HG03432 (cell line): ENCODE results near the gene KRT33A.

ENCODE experiments used
- ATAC-seq: cut with Tn5 transposase; IDR thresholded peaks from one replicate; pipeline ENCODE4 v1.9.1; 2021; ENCODE audit warnings: mild to moderate bottlenecking, moderate library complexity; ENCODE audit not compliant: unreplicated experiment

KRT33A gene

GRCh38 chr17:41331606-41332005 lies 19.0 kb downstream of the KRT33A start:
- no peak for ATAC-seq

GRCh38 chr17:41329279-41329948 lies 21.2 kb downstream of the KRT33A start:
- ATAC-seq, result no peak

- ATAC-seq, result no peak
Measured at GRCh38 chr17:41328207-41328606, 22.4 kb downstream of the KRT33A start.

- ATAC-seq, result no peak
Measured at GRCh38 chr17:41327411-41328120, 23.1 kb downstream of the KRT33A start.

DNA sequence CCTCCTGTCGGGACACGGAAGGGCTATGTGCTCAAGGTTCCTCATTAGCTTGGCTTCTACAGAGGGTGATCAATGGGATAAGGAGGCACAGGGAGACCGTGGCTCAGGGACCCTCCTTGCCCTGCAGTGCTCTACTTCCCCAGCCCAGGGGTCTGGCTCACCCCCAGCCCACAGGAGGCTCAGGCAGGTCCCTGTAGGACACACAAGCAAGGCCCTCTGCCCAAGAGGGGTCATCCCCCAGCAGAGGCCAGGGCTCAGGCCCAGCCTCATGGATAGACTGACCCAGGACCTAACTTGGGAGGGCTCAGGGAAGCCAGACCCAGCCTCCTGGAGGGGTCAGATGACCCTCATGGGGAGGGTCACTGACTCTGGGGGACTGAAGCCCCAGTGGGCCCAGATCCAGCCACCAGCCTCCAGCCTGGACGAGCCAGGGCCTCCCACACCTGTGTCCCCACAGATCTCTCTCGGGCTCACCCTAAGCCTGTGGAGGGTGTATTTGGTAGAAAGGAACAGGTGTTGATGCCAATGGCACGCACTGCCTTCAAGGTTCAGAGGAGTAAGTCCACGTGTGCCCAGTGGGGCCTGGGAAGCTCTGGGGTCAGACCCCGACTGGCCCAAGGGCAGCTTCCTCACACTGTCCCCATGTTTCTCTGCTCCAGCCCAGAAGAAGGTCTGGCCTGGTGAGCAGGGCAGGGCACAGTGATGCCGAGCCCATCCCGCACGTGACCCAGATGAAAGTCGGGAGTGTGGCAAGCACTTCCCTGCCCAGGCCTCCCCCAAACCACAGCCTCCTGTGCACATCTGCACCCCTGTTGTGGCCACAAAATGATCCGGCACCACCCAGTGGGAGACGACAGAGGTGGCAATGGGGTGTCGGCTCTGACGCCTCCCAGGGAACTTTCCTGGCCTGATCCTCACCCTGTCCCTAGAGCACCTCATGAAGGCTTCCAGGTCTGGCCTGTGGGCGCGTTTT lies 24.2 kb downstream of the KRT33A start:
- ATAC-seq, result no peak

GRCh38 chr17:41325611-41326010 lies 25.0 kb downstream of the KRT33A start:
- ATAC-seq, result no peak

DNA sequence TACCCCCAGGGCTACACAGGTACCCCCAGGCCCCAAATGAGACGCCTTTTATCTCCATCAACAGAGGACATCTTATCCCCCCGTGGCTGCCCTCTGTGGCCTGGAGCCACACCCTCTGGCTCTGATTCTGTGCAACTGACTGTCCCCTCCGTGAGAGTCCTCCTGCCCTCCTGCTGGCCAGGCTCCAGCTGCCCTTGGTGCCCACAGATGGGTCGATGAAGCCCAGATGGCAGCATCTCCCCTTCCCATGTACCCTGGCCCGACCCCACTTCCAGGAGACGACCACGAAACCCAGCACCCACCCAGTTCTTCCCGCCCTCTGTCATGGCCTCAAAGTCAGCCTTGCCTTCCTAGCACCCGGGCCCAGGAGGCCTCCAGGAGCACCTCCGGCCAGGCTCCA lies 25.5 kb downstream of the KRT33A start:
- no peak for ATAC-seq

DNA sequence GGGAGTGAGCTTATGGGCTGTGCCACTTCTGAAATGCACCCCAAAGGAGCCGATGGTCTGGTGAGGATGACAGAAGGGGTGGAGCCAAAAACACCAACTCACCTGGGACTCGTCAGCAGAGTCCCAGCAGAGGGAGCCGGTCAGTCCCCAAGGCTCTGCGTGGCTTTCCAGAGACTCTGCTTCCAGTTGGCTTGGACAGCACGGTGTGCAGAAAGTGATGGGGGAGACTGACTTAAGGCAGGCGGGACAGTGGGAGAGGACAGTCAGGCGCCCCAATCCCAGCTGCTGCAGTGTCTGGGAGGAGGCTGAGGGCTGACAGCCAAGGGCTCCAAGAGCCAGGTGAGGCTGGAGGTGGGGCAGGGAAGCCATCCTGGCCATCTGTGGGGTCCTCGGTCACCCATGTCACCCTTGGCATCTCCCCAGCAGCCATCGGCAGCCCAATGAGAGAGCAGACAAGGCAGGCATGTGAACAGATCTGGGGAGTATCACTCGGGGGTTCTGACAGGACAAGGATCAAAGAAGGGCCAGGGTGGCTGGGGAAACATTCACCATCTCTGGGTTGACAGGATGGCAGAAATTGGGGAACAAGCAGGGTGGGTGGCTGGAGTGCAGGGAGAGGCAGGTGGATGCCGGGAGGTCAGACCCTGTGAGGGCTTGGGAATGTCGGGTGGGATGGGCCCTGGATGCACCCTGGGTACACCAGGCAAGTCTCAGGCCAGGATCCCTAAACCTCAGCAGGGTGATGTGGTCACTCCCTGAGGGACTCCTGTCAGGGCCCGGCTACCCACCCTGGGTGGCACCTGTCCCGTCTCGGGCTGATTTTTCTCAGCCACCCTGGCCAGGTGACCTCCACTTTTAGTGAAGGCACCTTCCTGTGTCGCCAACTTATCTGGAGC lies 26.2 kb downstream of the KRT33A start:
- no peak for ATAC-seq

DNA sequence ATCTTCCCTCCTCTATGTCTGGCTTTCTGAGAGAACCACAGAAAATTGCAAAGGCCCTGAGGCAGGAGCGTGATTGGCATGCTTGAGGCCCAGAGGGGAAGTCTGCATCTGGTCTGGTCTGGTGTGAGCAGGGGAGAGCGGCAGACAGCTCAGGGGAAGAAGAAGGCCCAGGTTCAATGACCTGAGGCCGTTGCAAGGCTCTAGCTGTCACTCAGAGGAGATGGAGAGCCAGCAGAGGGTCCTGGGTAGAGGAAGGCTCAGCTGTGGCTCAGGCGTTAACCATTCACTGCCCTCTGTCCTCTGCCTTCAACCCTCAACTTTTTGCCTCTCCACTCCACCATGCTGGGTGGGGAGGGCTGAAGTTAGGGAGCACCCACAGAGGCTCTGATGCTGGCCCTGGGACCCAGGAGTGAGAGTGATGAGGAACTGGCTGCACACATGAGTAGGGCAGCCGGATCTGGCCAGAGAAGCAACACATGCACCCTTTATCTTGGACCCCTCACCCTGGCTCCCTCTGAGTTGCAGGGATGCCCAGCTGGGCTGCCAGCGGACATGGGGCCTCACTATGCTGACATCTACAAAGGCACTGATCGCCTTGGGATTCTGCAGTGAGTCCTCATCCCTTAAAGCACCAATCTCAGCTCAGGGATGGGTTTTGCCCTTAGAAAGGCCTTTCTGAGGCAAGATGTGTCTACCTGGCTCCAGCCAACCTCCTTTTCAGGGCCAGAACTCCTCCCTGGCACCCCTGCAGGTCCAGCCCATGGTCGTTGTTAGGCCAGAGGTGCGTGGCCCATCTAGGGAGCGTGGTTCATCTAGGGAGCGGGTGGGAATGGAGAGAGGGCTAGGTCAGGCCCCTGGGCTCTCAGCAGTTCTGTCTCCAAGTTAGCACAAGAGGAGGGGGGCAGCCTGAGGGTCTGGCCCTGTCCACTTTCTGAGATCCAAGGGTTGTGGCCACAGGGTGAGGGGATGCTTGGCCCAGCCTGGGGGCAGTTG lies 27.4 kb downstream of the KRT33A start:
- ATAC-seq, result no peak

GRCh38 chr17:41322094-41322902 lies 28.3 kb downstream of the KRT33A start:
- no peak for ATAC-seq

DNA sequence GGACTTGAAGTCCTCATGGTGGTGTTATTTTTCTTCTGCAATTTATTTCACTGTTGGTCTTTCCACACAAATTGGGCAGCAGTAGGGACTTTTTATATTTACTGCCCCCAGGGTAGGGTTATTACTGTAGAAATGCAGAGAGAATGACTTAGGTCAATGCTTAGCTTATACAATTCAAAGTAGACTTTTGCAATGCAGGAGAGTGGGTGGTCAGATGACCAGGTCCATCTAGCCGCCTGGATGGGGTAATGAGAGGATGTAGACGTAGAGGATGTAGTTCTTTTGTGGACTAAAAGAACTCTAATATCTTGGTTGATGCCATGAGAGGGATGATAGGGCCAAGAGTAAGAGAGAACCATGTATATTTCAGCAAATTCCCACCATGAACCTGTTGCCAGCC lies 32.4 kb downstream of the KRT33A start:
- ATAC-seq, result no peak

GRCh38 chr17:41315814-41316445 lies 34.7 kb downstream of the KRT33A start:
- ATAC-seq, result no peak

DNA sequence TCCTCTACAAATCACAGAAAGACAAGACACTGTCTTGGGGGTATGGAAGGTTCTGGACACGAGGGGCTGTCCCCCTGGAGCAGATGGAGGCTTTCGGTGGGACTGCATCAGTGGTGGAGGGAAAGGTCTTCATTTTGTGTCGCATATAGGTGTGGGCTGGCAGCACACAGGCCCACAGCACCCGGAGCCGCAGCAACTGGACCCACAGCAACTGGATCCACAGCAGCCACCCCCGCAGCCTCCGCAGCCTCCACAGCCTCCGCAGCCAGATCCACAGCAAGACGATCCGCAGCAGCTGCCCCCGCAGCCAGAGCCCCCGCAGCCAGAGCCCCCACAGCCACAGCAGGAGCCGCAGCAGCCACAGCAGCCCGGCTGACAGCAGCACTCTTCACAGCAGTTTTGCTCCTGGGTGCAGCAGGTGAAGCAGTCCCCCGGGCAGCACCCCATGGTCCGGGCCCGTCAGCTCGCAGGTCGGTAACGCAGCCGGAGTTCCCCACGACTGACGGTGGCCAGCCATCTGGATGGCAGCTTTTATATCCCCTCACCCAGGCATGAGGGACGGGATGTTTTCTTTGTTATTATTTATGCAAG lies 35.3 kb downstream of the KRT33A start, which contains the start of gene KRTAP17-1:
TSS of gene KRTAP17-1 (minus strand) at position 507 of the 591 bp plus-strand sequence. CDS start at position 447, 60 bp downstream.
- ATAC-seq, result no peak

DNA sequence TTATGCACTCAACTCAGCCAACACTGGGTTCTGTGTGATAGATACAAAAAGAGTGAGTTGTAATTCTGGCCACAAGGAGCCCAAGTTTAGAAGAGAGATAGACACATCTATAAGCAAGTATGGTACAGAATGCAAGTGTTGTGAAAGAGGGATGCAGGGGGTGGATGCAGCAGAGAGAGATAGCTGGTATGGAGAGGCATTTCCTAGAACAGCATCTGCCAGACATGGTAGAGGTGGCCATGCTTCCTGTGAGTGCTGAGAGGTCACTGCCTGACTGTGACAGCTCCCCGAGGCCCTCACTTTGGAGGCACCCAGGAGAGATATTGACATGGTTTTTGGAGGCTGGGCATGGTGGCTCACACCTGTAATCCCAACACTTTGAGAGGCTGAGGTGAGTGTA lies 39.5 kb downstream of the KRT33A start:
- no peak for ATAC-seq

DNA sequence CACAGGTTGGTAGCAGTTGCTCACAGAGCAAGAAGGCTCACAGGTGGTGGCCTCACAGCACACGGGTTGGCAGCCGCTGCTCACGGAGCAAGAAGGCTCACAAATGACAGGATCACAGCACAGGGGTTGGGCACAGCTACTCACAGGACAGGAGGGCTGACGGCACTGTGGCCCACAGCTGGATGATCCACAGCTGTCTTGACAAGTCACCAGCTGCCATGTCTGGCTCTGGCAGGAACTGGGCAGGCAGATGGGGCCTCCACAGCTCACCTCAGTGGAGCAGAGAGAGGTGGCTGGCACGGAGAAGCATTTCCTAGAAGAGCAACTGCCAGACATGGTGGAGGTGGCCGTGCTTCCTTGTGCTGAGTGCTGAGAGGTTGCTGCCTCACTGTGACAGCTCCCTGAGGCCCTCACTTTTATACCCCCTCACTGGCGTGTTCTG lies 41.7 kb downstream of the KRT33A start, which contains the start of gene KRTAP16-1:
TSS of gene KRTAP16-1 (minus strand) at position 392 of the 442 bp plus-strand sequence. CDS start at position 336, 56 bp downstream.
- no peak for ATAC-seq

DNA sequence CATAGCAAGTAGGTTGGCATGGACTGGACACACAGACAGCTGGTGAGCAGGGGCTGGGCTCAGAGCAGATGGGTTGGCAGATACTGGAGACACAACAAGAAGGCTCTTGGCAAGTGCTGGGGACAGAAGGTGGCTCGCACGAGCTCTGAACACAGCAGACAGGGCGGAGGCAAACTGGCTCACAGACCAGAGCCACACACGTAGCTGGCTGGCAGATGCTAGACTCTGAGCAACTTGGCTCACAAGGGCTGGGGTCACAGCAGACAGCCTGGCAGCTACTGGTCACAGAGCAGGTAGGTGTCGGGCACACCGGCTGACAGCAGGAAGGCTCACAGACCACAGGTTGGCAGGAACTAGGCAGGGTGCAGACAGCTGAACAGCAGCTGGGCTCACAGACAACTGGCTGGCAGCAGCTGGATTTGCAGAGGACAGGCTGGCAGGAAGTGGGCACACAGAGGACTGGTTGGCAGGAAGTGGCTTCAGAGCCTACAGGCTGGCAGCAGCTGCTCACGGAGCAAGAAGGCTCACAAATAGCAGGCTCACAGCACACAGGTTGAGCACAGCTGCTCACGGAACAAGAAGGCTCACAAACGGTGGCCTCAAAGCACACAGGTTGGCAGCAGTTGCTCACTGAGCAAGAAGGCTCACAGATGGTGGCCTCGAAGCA lies 42.2 kb downstream of the KRT33A start:
- ATAC-seq, result no peak

DNA sequence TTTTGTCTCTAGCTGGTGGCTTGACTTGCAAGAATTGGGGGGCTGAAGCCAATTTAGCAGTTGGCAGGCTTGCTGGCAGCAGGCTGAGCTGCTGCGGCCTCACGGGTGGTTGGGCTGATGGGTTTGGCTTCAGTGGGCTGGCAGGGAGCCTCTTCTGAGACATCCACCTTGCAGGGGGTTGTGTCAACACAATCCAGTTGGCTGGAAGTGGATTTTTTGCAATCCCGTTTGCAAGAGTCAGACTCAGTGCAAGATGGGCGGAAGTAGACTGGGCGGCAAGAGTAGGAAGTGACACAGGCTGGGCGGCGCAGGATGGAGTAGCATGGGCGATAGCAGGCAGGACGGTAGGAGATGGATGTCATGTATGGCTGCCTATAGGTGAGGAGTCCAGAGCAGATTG lies 43.0 kb downstream of the KRT33A start:
- ATAC-seq, result no peak
